Measurements from ENCODE around the gene FOXL3.
"Not testable (repeated sequence)": the region's sequence is repeated elsewhere in the genome, so short reads cannot be mapped to it uniquely, and the experiment has no call there.

The FOXL3 gene

GRCh38 chr7:290554-291372 is 793 bp downstream of the FOXL3 start:
- no peak for DNase-seq (ENCODE audit: low read depth)

- no peak for DNase-seq (ENCODE audit: low read depth)
Measured at GRCh38 chr7:291373-292092, 1.6 kb downstream of the FOXL3 start.

GRCh38 chr7:292226-292625 is 2.3 kb downstream of the FOXL3 start:
- no peak for DNase-seq (ENCODE audit: low read depth)

GRCh38 chr7:292826-293225 is 2.9 kb downstream of the FOXL3 start:
- no peak for DNase-seq (ENCODE audit: low read depth)

- DNase-seq (ENCODE audit: low read depth) = no peak
Measured at GRCh38 chr7:293681-294439, 3.9 kb downstream of the FOXL3 start.

GRCh38 chr7:294440-295154 is 4.6 kb downstream of the FOXL3 start:
- no peak for DNase-seq (ENCODE audit: low read depth)

GRCh38 chr7:295155-296154 is 5.5 kb downstream of the FOXL3 start:
- DNase-seq (ENCODE audit: low read depth) = no peak

- DNase-seq (ENCODE audit: low read depth) = no peak
Measured at GRCh38 chr7:296373-296945, 6.5 kb downstream of the FOXL3 start.

- DNase-seq (ENCODE audit: low read depth) = not testable (repeated sequence)
Measured at GRCh38 chr7:297141-297540, 7.2 kb downstream of the FOXL3 start.

GRCh38 chr7:297611-298374 is 7.8 kb downstream of the FOXL3 start:
- no peak for DNase-seq (ENCODE audit: low read depth)

- DNase-seq (ENCODE audit: low read depth) = no peak
Measured at GRCh38 chr7:298375-298702, 8.4 kb downstream of the FOXL3 start.

- DNase-seq (ENCODE audit: low read depth) = no peak
Measured at GRCh38 chr7:298743-299142, 8.8 kb downstream of the FOXL3 start.

- no peak for DNase-seq (ENCODE audit: low read depth)
Measured at GRCh38 chr7:299169-299568, 9.2 kb downstream of the FOXL3 start.

GRCh38 chr7:299628-300027 is 9.7 kb downstream of the FOXL3 start:
- no peak for DNase-seq (ENCODE audit: low read depth)

GRCh38 chr7:300048-300447 is 10.1 kb downstream of the FOXL3 start:
- no peak for DNase-seq (ENCODE audit: low read depth)

GRCh38 chr7:300546-301290 is 10.7 kb downstream of the FOXL3 start:
- no peak for DNase-seq (ENCODE audit: low read depth)

- DNase-seq (ENCODE audit: low read depth) = no peak
Measured at GRCh38 chr7:301291-302053, 11.5 kb downstream of the FOXL3 start.
